Trophoblast cell (in vitro differentiated cells and primary cell): Measurements from ENCODE around the gene GDF9.
A peak's percentile ranks its signal among the peaks of the same experiment; 100 is the strongest.

Source experiments
- DNase-seq, 2 donors: peaks; one replicate each; pipeline ENCODE4 v3.0.0-alpha.2; 2016
- H2AFZ ChIP-seq: 2 replicates; pipeline ENCODE4 v1.6.1; 2013; ENCODE audit warnings: low read length, moderate library complexity, mild to moderate bottlenecking; ENCODE audit not compliant: insufficient read depth, poor library complexity
- H2AK5ac ChIP-seq: 2 replicates; pipeline ENCODE4 v1.6.1; 2013; ENCODE audit warnings: mild to moderate bottlenecking, low read length
- H2BK120ac ChIP-seq: 2 replicates; pipeline ENCODE4 v1.6.1; 2013; ENCODE audit warnings: low read length, mild to moderate bottlenecking, moderate library complexity; ENCODE audit not compliant: insufficient read depth, poor library complexity
- H2BK12ac ChIP-seq: 2 replicates; pipeline ENCODE4 v1.6.1; 2013; ENCODE audit warnings: mild to moderate bottlenecking, low read length, moderate library complexity
- H2BK5ac ChIP-seq: 2 replicates; pipeline ENCODE4 v1.6.1; 2013; ENCODE audit warnings: low read length, low read depth, moderate library complexity, mild to moderate bottlenecking; ENCODE audit not compliant: poor library complexity
- H3K14ac ChIP-seq: 2 replicates; pipeline ENCODE4 v1.6.1; 2013; ENCODE audit warnings: mild to moderate bottlenecking, low read length
- H3K18ac ChIP-seq: 2 replicates; pipeline ENCODE4 v1.6.1; 2013; ENCODE audit warnings: mild to moderate bottlenecking, low read length
- H3K23ac ChIP-seq: 2 replicates; pipeline ENCODE4 v1.6.1; 2013; ENCODE audit warnings: low read length
- H3K27ac ChIP-seq: 2 replicates; pipeline ENCODE4 v1.5.1; 2013; ENCODE audit warnings: low read depth, mild to moderate bottlenecking, inconsistent platforms, low read length, moderate library complexity
- H3K27me3 ChIP-seq: 2 replicates; pipeline ENCODE4 v1.6.1; 2013; ENCODE audit warnings: inconsistent platforms, mild to moderate bottlenecking, low read length, moderate library complexity; ENCODE audit not compliant: insufficient read depth
- H3K36me3 ChIP-seq, 2 experiments: 1 replicate in 1 of 2; 2 replicates in 1 of 2; pipeline ENCODE4 v1.6.1; 2013; ENCODE audit warnings: low read length in 2 of 2, mild to moderate bottlenecking in 2 of 2, moderate library complexity in 1 of 2; ENCODE audit not compliant: insufficient read depth in 2 of 2, control insufficient read depth in 1 of 2
- H3K4ac ChIP-seq: 2 replicates; pipeline ENCODE4 v1.6.1; 2013; ENCODE audit warnings: low read depth, mild to moderate bottlenecking, low read length, moderate library complexity
- H3K4me1 ChIP-seq, 2 experiments: 1 replicate in 1 of 2; 2 replicates in 1 of 2; pipeline ENCODE4 v1.6.1; 2013; ENCODE audit warnings: low read length in 2 of 2, mild to moderate bottlenecking in 2 of 2, moderate library complexity in 1 of 2; ENCODE audit not compliant: insufficient read depth in 2 of 2, control insufficient read depth in 1 of 2
- H3K4me2 ChIP-seq: 2 replicates; pipeline ENCODE4 v1.6.1; 2013; ENCODE audit warnings: inconsistent platforms, mild to moderate bottlenecking, low read length, moderate library complexity
- H3K4me3 ChIP-seq: 2 replicates; pipeline ENCODE4 v1.5.1; 2013; ENCODE audit warnings: mild to moderate bottlenecking, low read depth, low read length, inconsistent platforms
- H3K79me1 ChIP-seq: one replicate; pipeline ENCODE4 v1.6.1; 2013; ENCODE audit warnings: low read length
- H3K79me2 ChIP-seq: 2 replicates; pipeline ENCODE4 v1.6.1; 2013; ENCODE audit warnings: low read length, mild to moderate bottlenecking; ENCODE audit not compliant: control insufficient read depth, insufficient read depth, poor library complexity
- H3K9ac ChIP-seq: 2 replicates; pipeline ENCODE4 v1.6.1; 2013; ENCODE audit warnings: mild to moderate bottlenecking, low read length
- H3K9me3 ChIP-seq: 2 replicates; pipeline ENCODE4 v1.6.1; 2013; ENCODE audit warnings: low read depth, mild to moderate bottlenecking, control low read depth, inconsistent platforms, low read length; ENCODE audit not compliant: insufficient read depth
- H4K12ac ChIP-seq: 2 replicates; pipeline ENCODE4 v1.6.1; 2013; ENCODE audit warnings: low read depth, mild to moderate bottlenecking, low read length, moderate library complexity
- H4K8ac ChIP-seq: 2 replicates; pipeline ENCODE4 v1.6.1; 2013; ENCODE audit warnings: low read depth, mild to moderate bottlenecking, low read length, moderate library complexity
- H4K91ac ChIP-seq: one replicate; pipeline ENCODE4 v1.6.1; 2013; ENCODE audit warnings: low read depth, mild to moderate bottlenecking, low read length, moderate library complexity
- WGBS: extraction: QIAGEN DNeasy Blood & Tissue Kit; methylation state at CpG from one replicate; pipeline ENCODE4 v1.1.7; 2013; ENCODE audit warnings: missing lambda C conversion rate; ENCODE audit not compliant: insufficient read length, insufficient coverage; ENCODE audit errors: extremely low coverage; 5-methylcytosine and 5-hydroxymethylcytosine counted together

GDF9 gene

GRCh38 chr5:132829742-132830435 is 36.4 kb downstream of the GDF9 start:
- Histone ChIP-seq H3K27me3 (no peaks in the 10 kb centered on the region), H3K4ac (peak overlapping the region; percentile 50), H4K8ac (peak overlapping the region; percentile 81), H3K4me1 (peaks cover 17 to 22% of the 10 kb centered on the region in 2 experiments), H2BK12ac (no peak overlapping the region), H3K9ac (peak overlapping the region; percentile 70), H2AFZ (peak overlapping the region; percentile 94), H3K4me3 (peak overlapping the region; percentile 76), H3K27ac (peak overlapping the region; percentile 24), H2BK120ac (peak overlapping the region; percentile 78), H3K14ac (peak overlapping the region; percentile 94), H2BK5ac (peak overlapping the region; percentile 31), H3K4me2 (peak overlapping the region; percentile 81), H3K9me3 (no peaks in the 10 kb centered on the region), H3K79me1 (peaks cover 17% of the 10 kb centered on the region), H4K91ac (peak overlapping the region; percentile 93), H3K23ac (no peak overlapping the region), H3K79me2 (peaks cover 6% of the 10 kb centered on the region), H2AK5ac (peak overlapping the region; percentile 44), H3K18ac (peak overlapping the region; percentile 92), H3K36me3 (no peaks in the 10 kb centered on the region), H4K12ac (peak overlapping the region; percentile 79)
- WGBS = no CpG with 5 or more reads among the region's 75 CpGs
- peak; percentile 47 to 75 for DNase-seq

- Histone ChIP-seq H3K4me2 (no peak overlapping the region), H3K18ac (no peak overlapping the region)
Measured at GRCh38 chr5:132828846-132829494, 37.3 kb downstream of the GDF9 start.

GRCh38 chr5:132827943-132828673 is 38.2 kb downstream of the GDF9 start:
- H3K4me3 ChIP-seq = no peak overlapping the region
- H3K79me1 ChIP-seq = peaks cover 22% of the 10 kb centered on the region
- H3K27me3 ChIP-seq = no peaks in the 10 kb centered on the region
- no peak overlapping the region for H4K91ac ChIP-seq
- no peak overlapping the region for H3K14ac ChIP-seq
- H3K4me1 ChIP-seq = peaks cover 22 to 30% of the 10 kb centered on the region in 2 experiments
- H2BK120ac ChIP-seq = no peak overlapping the region
- no peak overlapping the region for H3K4me2 ChIP-seq
- no peak overlapping the region for H2AK5ac ChIP-seq
- H2BK12ac ChIP-seq = no peak overlapping the region
- WGBS = no CpG with 5 or more reads among the region's 4 CpGs
- no peak overlapping the region for H3K4ac ChIP-seq
- no peak overlapping the region for H4K12ac ChIP-seq
- no peak overlapping the region for H3K9ac ChIP-seq
- H3K9me3 ChIP-seq = no peaks in the 10 kb centered on the region
- no peak overlapping the region for H2BK5ac ChIP-seq
- no peak overlapping the region for H2AFZ ChIP-seq
- H4K8ac ChIP-seq = no peak overlapping the region
- no peak overlapping the region for H3K27ac ChIP-seq
- no peak for DNase-seq
- H3K79me2 ChIP-seq = peaks cover 6% of the 10 kb centered on the region
- no peak overlapping the region for H3K23ac ChIP-seq
- H3K18ac ChIP-seq = no peak overlapping the region
- peaks cover 0 to 3% of the 10 kb centered on the region in 2 experiments for H3K36me3 ChIP-seq

More at GRCh38 chr5:132828846-132829494, 37.3 kb downstream of the GDF9 start:
- Histone ChIP-seq H3K27ac (no peak overlapping the region), H3K9ac (no peak overlapping the region), H2BK5ac (no peak overlapping the region), H3K4me1 (peaks cover 17 to 22% of the 10 kb centered on the region in 2 experiments), H2BK12ac (no peak overlapping the region), H3K9me3 (no peaks in the 10 kb centered on the region), H3K79me1 (peaks cover 17% of the 10 kb centered on the region), H3K27me3 (no peaks in the 10 kb centered on the region), H2AK5ac (no peak overlapping the region), H3K4ac (no peak overlapping the region), H2BK120ac (no peak overlapping the region), H3K4me3 (no peak overlapping the region), H3K23ac (no peak overlapping the region), H3K36me3 (peaks cover 0 to under 1% of the 10 kb centered on the region in 2 experiments), H4K91ac (no peak overlapping the region), H3K14ac (no peak overlapping the region), H4K8ac (no peak overlapping the region), H2AFZ (no peak overlapping the region), H4K12ac (no peak overlapping the region), H3K79me2 (peaks cover 6% of the 10 kb centered on the region)
- WGBS = no CpG with 5 or more reads among the region's 4 CpGs
- no peak for DNase-seq

GRCh38 chr5:132826424-132827082 is 39.7 kb downstream of the GDF9 start:
- Histone ChIP-seq H3K4me1 (peaks cover 28 to 36% of the 10 kb centered on the region in 2 experiments), H3K4me3 (no peak overlapping the region), H3K36me3 (peaks cover 0 to 3% of the 10 kb centered on the region in 2 experiments), H3K9me3 (no peaks in the 10 kb centered on the region), H3K4ac (no peak overlapping the region), H3K79me1 (peaks cover 23% of the 10 kb centered on the region), H3K9ac (no peak overlapping the region), H4K12ac (no peak overlapping the region), H3K27ac (no peak overlapping the region), H2AK5ac (peak overlapping the region; percentile 4), H3K14ac (no peak overlapping the region), H3K18ac (peak overlapping the region; percentile 51), H4K8ac (peak overlapping the region; percentile 64), H2BK120ac (peak overlapping the region; percentile 21), H3K79me2 (peaks cover 6% of the 10 kb centered on the region), H2AFZ (peak overlapping the region; percentile 24), H3K23ac (no peak overlapping the region), H3K4me2 (no peak overlapping the region), H3K27me3 (no peaks in the 10 kb centered on the region), H2BK12ac (no peak overlapping the region), H2BK5ac (no peak overlapping the region), H4K91ac (peak overlapping the region; percentile 53)
- DNase-seq = no peak
- no CpG with 5 or more reads among the region's 6 CpGs for WGBS
